AG09309 (cell line): ENCODE data around the gene IRF2BPL.

Experiments
- DNase-seq: peaks from one replicate; pipeline ENCODE4 v3.0.0-alpha.2; 2010; ENCODE audit warnings: low read depth
- H3K4me3 ChIP-seq: 2 replicates; pipeline ENCODE4 v1.5.1; 2011; ENCODE audit warnings: mild to moderate bottlenecking, low read depth, low read length, moderate library complexity; ENCODE audit not compliant: control insufficient read depth
- TF ChIP-seq, protein P1 (sequence below): IDR thresholded peaks from 2 replicates; pipeline ENCODE4 v1.5.1; 2011; ENCODE audit warnings: mild to moderate bottlenecking, low read depth, low read length, inconsistent platforms; ENCODE audit not compliant: insufficient read depth, control insufficient read depth; ENCODE audit errors: missing control alignments

IRF2BPL gene

DNA sequence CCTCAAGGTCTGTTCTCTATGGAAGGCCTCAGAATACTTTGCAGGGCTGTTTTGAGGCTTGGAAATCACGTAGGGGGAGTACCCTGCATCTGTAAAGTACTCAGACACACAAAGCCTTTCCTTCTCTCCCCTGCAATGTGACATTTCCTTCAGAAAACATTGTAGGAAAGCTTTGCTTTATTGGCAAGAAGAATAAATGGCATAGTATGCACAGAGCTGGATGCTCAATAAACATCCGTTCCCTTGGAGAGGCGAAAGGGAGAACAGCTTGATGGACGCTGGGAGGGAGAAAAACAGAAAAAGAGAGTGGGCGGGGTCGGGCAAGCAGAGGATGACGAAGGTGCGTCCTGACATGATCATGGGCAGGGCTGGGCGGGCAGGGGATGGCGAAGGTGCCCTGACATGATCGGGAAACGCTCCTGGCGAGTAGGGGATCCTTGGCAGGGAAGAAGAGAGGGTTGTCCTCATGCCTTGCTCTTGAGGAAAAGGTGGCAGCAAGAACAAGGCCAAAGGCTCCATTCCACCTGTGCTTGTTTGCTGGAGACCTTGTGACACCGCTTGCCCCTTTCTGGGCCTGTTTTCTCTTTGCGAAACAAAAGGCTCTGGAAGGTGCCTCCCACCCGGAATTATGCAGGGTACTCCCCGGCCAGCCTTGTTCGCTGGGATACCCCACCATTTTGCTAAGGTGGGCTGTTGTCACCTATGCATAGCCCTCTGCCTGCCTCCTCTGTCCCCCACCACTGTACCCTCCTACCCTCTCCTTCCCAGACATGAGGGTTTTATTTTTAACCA lies 21.1 kb downstream of the IRF2BPL start:
- TF ChIP-seq, protein P1, sequence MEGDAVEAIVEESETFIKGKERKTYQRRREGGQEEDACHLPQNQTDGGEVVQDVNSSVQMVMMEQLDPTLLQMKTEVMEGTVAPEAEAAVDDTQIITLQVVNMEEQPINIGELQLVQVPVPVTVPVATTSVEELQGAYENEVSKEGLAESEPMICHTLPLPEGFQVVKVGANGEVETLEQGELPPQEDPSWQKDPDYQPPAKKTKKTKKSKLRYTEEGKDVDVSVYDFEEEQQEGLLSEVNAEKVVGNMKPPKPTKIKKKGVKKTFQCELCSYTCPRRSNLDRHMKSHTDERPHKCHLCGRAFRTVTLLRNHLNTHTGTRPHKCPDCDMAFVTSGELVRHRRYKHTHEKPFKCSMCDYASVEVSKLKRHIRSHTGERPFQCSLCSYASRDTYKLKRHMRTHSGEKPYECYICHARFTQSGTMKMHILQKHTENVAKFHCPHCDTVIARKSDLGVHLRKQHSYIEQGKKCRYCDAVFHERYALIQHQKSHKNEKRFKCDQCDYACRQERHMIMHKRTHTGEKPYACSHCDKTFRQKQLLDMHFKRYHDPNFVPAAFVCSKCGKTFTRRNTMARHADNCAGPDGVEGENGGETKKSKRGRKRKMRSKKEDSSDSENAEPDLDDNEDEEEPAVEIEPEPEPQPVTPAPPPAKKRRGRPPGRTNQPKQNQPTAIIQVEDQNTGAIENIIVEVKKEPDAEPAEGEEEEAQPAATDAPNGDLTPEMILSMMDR, result no peak
- no peak overlapping the region for H3K4me3 ChIP-seq
- DNase-seq, result no peak

DNA sequence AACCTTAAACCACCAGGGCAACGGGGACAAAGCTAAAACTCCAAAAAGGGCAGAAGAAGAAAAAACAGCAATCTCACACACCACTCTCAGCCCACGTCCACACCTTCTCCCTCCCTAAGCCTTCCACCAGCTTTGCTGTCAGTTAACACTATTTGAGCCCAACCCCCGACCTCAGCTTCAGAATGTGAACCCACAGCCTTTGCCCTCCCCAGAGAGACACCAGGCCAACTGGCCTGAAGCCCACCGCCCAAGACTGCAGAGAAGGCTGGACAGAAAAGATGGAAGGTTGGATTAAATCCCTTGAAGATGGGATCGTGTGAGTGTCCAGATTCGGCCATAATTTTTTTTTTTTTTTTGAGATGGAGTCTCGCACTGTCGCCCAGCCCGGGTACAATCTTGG lies 22.4 kb downstream of the IRF2BPL start:
- DNase-seq, result no peak
- H3K4me3 ChIP-seq, result no peak overlapping the region
- TF ChIP-seq, protein P1, result no peak

DNA sequence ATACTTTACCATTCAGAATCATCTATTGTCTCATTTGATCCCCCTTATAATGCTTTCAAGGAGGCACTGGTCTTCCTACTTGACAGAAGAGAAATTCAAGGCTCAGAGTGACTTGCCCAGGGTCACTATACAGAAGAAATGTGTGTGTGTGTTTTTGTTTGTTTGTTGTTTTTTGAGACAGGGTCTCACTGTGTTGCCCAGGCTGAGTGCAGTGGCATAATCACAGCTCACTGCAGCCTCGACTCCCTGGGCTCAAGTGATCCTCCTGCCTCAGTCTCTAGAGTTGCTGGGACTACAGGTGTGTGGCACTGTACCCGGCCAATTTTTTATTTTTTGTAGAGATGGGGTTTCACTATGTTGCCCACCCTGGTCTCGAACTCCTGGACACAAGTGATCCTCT lies 22.9 kb downstream of the IRF2BPL start:
- TF ChIP-seq, protein P1, result no peak
- DNase-seq, result no peak
- no peak overlapping the region for H3K4me3 ChIP-seq

DNA sequence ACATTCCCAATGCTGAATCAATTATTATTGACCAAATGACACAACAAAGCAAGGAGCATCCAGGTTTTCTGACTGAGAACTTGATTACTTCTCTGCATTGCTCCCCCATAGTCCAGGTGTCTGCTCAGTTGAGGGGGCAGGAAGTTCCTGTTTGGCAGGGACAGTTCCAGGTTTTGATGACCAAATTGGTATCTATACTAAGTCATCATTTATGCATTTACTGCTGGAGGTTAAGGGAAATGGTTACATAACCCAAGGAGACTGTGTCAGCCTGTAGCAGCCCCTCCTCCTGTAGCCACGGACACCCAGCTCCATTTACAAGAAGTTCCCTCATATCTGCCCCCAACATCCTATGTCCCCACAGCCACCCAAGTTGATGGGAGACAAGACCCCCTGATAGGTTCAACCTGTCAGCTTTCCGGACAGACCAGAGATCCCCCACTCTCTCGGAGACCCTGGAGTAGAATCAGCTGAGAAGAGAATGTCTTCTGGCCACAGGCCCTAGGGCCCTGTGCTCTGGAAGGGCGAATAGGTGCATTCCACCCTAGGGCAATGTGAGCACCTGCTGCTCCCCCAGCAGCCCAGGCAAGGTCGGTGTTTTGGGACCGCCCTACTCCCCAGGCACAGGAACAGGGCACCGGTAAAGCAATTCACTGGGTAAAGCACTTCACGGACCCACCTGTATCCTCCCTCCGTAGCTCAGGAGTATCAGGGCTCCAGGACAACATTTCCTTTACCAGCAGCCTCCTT lies 23.6 kb downstream of the IRF2BPL start:
- H3K4me3 ChIP-seq, result no peak overlapping the region
- TF ChIP-seq, protein P1, result no peak
- DNase-seq, result no peak

DNA sequence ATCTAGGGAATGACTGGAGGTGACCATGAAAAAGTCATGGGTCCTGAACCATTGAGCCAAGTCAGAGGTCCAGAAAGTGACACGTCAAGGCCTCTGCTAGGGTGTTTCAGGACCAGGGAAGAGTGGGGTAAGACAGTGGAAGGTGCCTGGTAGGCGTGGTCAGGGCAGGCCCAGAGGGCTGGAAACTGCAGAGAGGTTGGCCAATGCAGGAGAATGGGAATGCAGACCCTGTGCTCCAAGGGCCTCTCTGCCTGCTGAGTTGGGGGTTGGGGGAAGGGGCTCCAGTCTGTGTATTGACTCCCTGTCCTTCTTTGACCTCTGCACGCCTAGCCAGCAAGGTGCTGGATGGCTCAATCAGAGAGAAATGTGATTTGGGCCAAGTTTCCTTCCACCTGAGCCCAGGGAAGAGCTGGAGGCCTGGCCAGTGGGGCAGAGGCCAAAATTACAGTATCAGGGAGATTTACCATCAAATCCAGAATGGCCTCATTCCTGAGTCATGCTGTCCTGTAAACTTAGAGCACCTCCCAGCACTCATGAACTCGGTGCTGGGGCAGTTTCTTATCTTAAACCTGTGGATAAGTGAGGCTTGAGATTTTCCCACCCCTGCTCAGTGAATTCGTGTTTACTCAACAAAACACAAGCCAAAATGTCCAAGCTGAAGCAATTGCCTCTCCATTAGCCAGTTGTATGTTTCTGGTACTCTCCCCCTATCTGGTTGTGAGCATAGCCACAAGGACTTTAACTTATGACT lies 24.4 kb downstream of the IRF2BPL start:
- DNase-seq, result peak; percentile 25
- H3K4me3 ChIP-seq, result no peak overlapping the region
- TF ChIP-seq, protein P1, result no peak

DNA sequence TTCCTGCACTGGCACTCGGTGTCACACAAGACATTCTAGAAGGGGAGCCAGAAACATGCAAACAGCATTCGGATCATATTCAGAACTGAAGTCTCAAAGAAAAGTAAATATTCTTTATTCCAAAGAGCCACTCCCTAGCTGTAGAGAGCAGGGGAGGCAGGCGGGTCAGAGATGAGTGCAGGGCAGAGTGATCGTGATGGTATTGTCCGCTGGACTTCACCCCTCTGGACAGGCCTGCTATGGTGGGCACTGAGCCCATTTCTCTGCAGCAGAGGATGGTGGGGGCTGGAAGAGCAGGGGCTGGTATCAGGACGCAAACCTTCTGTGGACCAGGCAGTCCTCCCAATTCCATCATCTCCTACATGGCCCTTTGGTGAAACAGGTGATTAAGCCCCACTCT lies 25.6 kb downstream of the IRF2BPL start:
- TF ChIP-seq, protein P1, result no peak
- H3K4me3 ChIP-seq, result no peak overlapping the region
- no peak for DNase-seq
